SK-N-SH (cell line): ENCODE measurements around the gene BID. TPM values are rescaled to one million over a fixed set of nuclear protein-coding genes. Genes with fewer than 3 reads are reported as not detected.

Experiments
- CTCF ChIA-PET: fragments of 300-600, 350-600 bp; formaldehyde crosslinking; extraction: SDS; loops from one replicate; lab custom pipeline; 2021; lab: Yijun Ruan, JAX
- POLR2A ChIA-PET: fragments of 350-600 bp; sonication (Branson Sonifier 250); formaldehyde crosslinking; extraction: SDS; loops from one replicate; lab custom pipeline; 2020; ENCODE audit warnings: antibody characterized with exemption, inconsistent platforms; lab: Yijun Ruan, JAX
- DNase-seq: peaks from one replicate; pipeline ENCODE4 v3.0.0; 2012
- H2AFZ ChIP-seq: fragments of 200-600 bp; sonication (generic); 2 replicates; pipeline ENCODE4 v1.8.1; 2016; ENCODE audit warnings: antibody characterized with exemption, mild to moderate bottlenecking, low read depth
- H3F3A ChIP-seq: fragments of 200-600 bp; sonication (generic); replicated peaks from 2 replicates; pipeline ENCODE3; 2016; ENCODE audit warnings: antibody characterized with exemption, mild to moderate bottlenecking; ENCODE audit not compliant: insufficient read depth
- H3K27ac ChIP-seq, 2 experiments: fragments of 200-500 bp in 1 of 2; fragments of 200-600 bp in 1 of 2; sonication (Bioruptor generic) in 1 of 2; sonication (generic), shearing (Covaris generic) in 1 of 2; 2 replicates each; pipeline versions ENCODE4 v1.5.1 to v1.6.1; 2014 to 2016; ENCODE audit warnings: low read depth in 2 of 2, inconsistent platforms in 1 of 2, low read length in 1 of 2, mild to moderate bottlenecking in 1 of 2, mixed read lengths in 1 of 2
- H3K27me3 ChIP-seq: fragments of 200-600 bp; sonication (generic), shearing (Covaris generic); 2 replicates; pipeline ENCODE4 v1.6.1; 2016; ENCODE audit warnings: mixed run types; ENCODE audit not compliant: insufficient read depth
- H3K36me3 ChIP-seq, 2 experiments: fragments of 200-500 bp in 1 of 2; fragments of 200-600 bp in 1 of 2; sonication (Bioruptor generic) in 1 of 2; sonication (generic) in 1 of 2; replicated peaks in 1 of 2; 2 replicates each; pipeline versions ENCODE3 to v1.5.1; 2014 to 2016; ENCODE audit warnings: low read length in 1 of 2, mild to moderate bottlenecking in 1 of 2; ENCODE audit not compliant: insufficient read depth in 2 of 2, control insufficient read depth in 1 of 2
- H3K4me1 ChIP-seq, 2 experiments: fragments of 200-500 bp in 1 of 2; fragments of 200-600 bp in 1 of 2; sonication (Bioruptor generic) in 1 of 2; sonication (generic), shearing (Covaris generic) in 1 of 2; 2 replicates each; pipeline versions ENCODE4 v1.5.1 to v1.6.1; 2014 to 2016; ENCODE audit warnings: low read depth in 1 of 2, low read length in 1 of 2, mixed run types in 1 of 2; ENCODE audit not compliant: insufficient read depth in 2 of 2, control insufficient read depth in 1 of 2
- H3K4me2 ChIP-seq: fragments of 200-600 bp; sonication (generic), shearing (Covaris generic); 2 replicates; pipeline ENCODE4 v1.6.1; 2017; ENCODE audit warnings: mixed run types
- H3K4me3 ChIP-seq, 2 experiments: fragments of 200-500 bp in 1 of 2; fragments of 200-600 bp in 1 of 2; sonication (Bioruptor generic) in 1 of 2; sonication (generic), shearing (Covaris generic) in 1 of 2; 2 replicates each; pipeline versions ENCODE4 v1.5.1 to v1.8.1; 2014 to 2016; ENCODE audit warnings: low read depth in 2 of 2, inconsistent platforms in 1 of 2, low read length in 1 of 2, mild to moderate bottlenecking in 1 of 2, mixed read lengths in 1 of 2, moderate library complexity in 1 of 2
- H3K79me2 ChIP-seq: fragments of 200-600 bp; sonication (generic); 2 replicates; pipeline ENCODE4 v1.8.1; 2017; ENCODE audit warnings: mild to moderate bottlenecking; ENCODE audit not compliant: insufficient read depth
- H3K9ac ChIP-seq: fragments of 200-600 bp; sonication (generic); 2 replicates; pipeline ENCODE4 v1.6.1; 2017; ENCODE audit warnings: mixed run types
- H3K9me2 ChIP-seq: fragments of 200-600 bp; sonication (generic); 2 replicates; pipeline ENCODE4 v1.6.1; 2017; ENCODE audit warnings: mixed run types
- H3K9me3 ChIP-seq: fragments of 200-600 bp; sonication (generic); 2 replicates; pipeline ENCODE4 v1.6.1; 2017; ENCODE audit warnings: mixed run types, mild to moderate bottlenecking, moderate library complexity
- H4K20me1 ChIP-seq: fragments of 200-600 bp; sonication (generic); 2 replicates; pipeline ENCODE4 v1.6.1; 2017; ENCODE audit warnings: mild to moderate bottlenecking, mixed run types; ENCODE audit not compliant: insufficient read depth
- EP300 ChIP-seq, 2 experiments: IDR thresholded peaks; 2 replicates each; pipeline versions ENCODE4 v1.4.0 to v1.6.1; 2012; ENCODE audit warnings: borderline replicate concordance in 1 of 2, low read depth in 1 of 2, low read length in 1 of 2
- EZH2phosphoT487 ChIP-seq: fragments of 200-600 bp; sonication (generic); IDR thresholded peaks from 2 replicates; pipeline ENCODE4 v1.6.1; 2017; ENCODE audit warnings: low read depth, mixed run types, mild to moderate bottlenecking, antibody characterized with exemption, moderate library complexity, borderline replicate concordance
- FOSL2 ChIP-seq: IDR thresholded peaks from 2 replicates; pipeline ENCODE4 v1.4.0; 2012; ENCODE audit warnings: low read depth, mild to moderate bottlenecking, moderate library complexity, borderline replicate concordance
- FOXJ3 ChIP-seq: sonication (generic); formaldehyde crosslinking; IDR thresholded peaks from 2 replicates; pipeline ENCODE4 v1.5.1; 2020; ENCODE audit warnings: mild to moderate bottlenecking, missing genetic modification reagents
- FOXM1 ChIP-seq: IDR thresholded peaks from 2 replicates; pipeline ENCODE4 v1.4.0; 2012; ENCODE audit warnings: low read depth, mild to moderate bottlenecking
- JUND ChIP-seq: IDR thresholded peaks from 2 replicates; pipeline ENCODE4 v1.4.0; 2012
- MEF2A ChIP-seq: IDR thresholded peaks from 2 replicates; pipeline ENCODE4 v1.4.0; 2012; ENCODE audit warnings: low read depth, borderline replicate concordance
- MXI1 ChIP-seq: IDR thresholded peaks from 2 replicates; pipeline ENCODE4 v1.6.1; 2012; ENCODE audit warnings: mild to moderate bottlenecking, low read depth, low read length, improper control_type of control experiment
- NFIC ChIP-seq: IDR thresholded peaks from 2 replicates; pipeline ENCODE4 v1.4.0; 2012; ENCODE audit warnings: borderline replicate concordance
- NRF1 ChIP-seq: IDR thresholded peaks from 2 replicates; pipeline ENCODE4 v1.6.1; 2012; ENCODE audit warnings: low read depth, mild to moderate bottlenecking, low read length
- PBX3 ChIP-seq: IDR thresholded peaks from 2 replicates; pipeline ENCODE4; 2012
- RAD21 ChIP-seq: IDR thresholded peaks from 2 replicates; pipeline ENCODE4 v1.6.1; 2012; ENCODE audit warnings: mild to moderate bottlenecking, low read length
- RXRA ChIP-seq: IDR thresholded peaks from 2 replicates; pipeline ENCODE4 v1.4.0; 2012; ENCODE audit warnings: low read depth, mild to moderate bottlenecking, borderline replicate concordance
- TAF1 ChIP-seq: IDR thresholded peaks from 2 replicates; pipeline ENCODE4 v1.6.1; 2012; ENCODE audit warnings: low read depth, mild to moderate bottlenecking, low read length, moderate library complexity, borderline replicate concordance
- TCF12 ChIP-seq: IDR thresholded peaks from 2 replicates; pipeline ENCODE4 v1.4.0; 2012
- TEAD4 ChIP-seq: IDR thresholded peaks from 2 replicates; pipeline ENCODE4 v1.4.0; 2012; ENCODE audit warnings: mild to moderate bottlenecking, borderline replicate concordance; ENCODE audit not compliant: insufficient read depth
- ZBTB33 ChIP-seq: IDR thresholded peaks from 2 replicates; pipeline ENCODE4 v1.4.0; 2012; ENCODE audit warnings: low read depth, borderline replicate concordance
- WGBS: methylation state at CpG from one replicate; pipeline ENCODE4 v1.1.6; 2017; ENCODE audit warnings: low lambda C conversion rate; 5-methylcytosine and 5-hydroxymethylcytosine counted together
- polyA plus RNA-seq, 3 experiments: library from polyadenylated mRNA; depleted of rRNA; stranded (reverse); fragments of >200 nt; gene quantifications; 2 replicates each; pipeline ENCODE4 v1.2.3, GENCODE V29; 2012

Gene BID
- polyA plus RNA-seq, 1 of the 3 experiments (the other 2 are of a cell fraction) = 139 TPM

DNA sequence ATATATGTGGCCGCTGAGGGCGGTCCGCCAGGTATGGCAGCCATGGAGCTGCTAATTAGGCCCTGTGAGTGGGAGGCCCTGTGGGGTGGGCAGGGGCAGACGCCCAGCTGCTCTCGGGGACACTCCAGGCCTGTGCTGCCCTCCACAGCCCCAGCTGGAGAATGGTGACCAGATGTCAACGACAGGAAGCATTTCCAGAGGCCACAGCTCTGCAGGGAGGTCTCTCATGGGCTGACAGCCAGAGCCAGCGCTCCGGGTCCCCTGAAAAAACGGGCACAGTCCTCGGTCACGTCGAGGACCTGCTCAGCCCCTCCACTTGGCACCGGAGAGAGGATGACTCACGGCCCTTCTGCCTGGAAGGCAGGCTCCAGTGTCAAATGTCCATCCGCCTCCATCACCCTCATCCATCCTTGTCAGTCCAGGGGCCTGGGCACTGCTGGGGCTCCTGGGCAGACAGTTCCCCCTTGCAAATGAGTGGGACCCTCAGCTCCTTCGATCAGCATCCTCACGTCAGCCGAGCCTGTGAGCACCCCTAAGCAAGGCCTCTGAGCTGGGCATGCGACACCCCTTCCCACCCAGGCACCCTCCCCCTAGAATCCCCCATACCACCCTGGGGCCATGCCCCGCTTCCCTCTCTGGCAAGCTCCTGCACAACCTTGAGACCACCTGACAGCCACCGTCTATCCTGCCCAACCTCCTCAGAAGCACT is 1.9 kb downstream of the BID start:
- Histone ChIP-seq H3K4me2 (peak overlapping the region; percentile 90), H3K4me3 (peak overlapping the region; percentile 73 to 81; a peak in 3 of 4 replicates)
- POLR2A ChIA-PET = interaction anchor here (1.0 to 1.6 kb wide), 3 partner anchors 15 to 305 kb away, joined by 3 to 5 read pairs (median 5); partner anchors contain the start of gene PEX26

GRCh38 chr22:17770180-17771077 is 3.8 kb downstream of the BID start:
- no peaks in the 10 kb centered on the region for H3K9me3 ChIP-seq
- H3K9ac ChIP-seq = no peak overlapping the region
- 91% methylated on average over 15 of the region's 19 CpGs for WGBS
- H3F3A ChIP-seq = no peaks in the 10 kb centered on the region
- peaks cover 12 to 35% of the 10 kb centered on the region in 2 experiments; a peak in 2 of 4 replicates for H3K4me1 ChIP-seq
- ChIA-PET POLR2A (interaction anchor here (1.2 kb wide), 1 partner anchor 10 kb away, joined by 3 read pairs; no protein-coding TSS in a partner anchor), CTCF (interaction anchor here (0.9 to 7.2 kb wide), 4 partner anchors 29 to 212 kb away, joined by 3 to 62 read pairs (median 18); no protein-coding TSS in a partner anchor)
- H3K27ac ChIP-seq = no peak overlapping the region
- no peak overlapping the region for H2AFZ ChIP-seq
- peaks cover 0 to 4% of the 10 kb centered on the region in 2 experiments for H3K36me3 ChIP-seq
- H3K4me3 ChIP-seq = no peak overlapping the region
- H4K20me1 ChIP-seq = peaks cover 28% of the 10 kb centered on the region
- peaks cover 47% of the 10 kb centered on the region for H3K79me2 ChIP-seq
- no peak overlapping the region for H3K4me2 ChIP-seq
- no peaks in the 10 kb centered on the region for H3K9me2 ChIP-seq
- no peak for DNase-seq
- H3K27me3 ChIP-seq = no peaks in the 10 kb centered on the region
- TF ChIP-seq FOSL2 = no peak
- no peak for TF ChIP-seq EP300 (IDR thresholded peaks at IDR 0.05; ENCODE audit: borderline replicate concordance in 1 of 2, low read depth in 1 of 2, low read length in 1 of 2)
- TF ChIP-seq TCF12 = no peak
- TF ChIP-seq FOXJ3 (CRISPR knock-in tag) = no peak
- no peak for TF ChIP-seq RAD21
- no peak for TF ChIP-seq TEAD4
- TF ChIP-seq TAF1 = no peak
- no peak for TF ChIP-seq RXRA
- TF ChIP-seq ZBTB33 = no peak

More for the DNA sequence above, 1.9 kb downstream of the BID start:
- peaks cover 32% of the 10 kb centered on the region for H3K79me2 ChIP-seq
- WGBS = 73% methylated on average over 11 of the region's 21 CpGs
- peaks cover 28% of the 10 kb centered on the region for H4K20me1 ChIP-seq
- H3K9me2 ChIP-seq = no peaks in the 10 kb centered on the region
- H3K4me1 ChIP-seq = peaks cover 12 to 35% of the 10 kb centered on the region in 2 experiments; a peak in 2 of 4 replicates
- no peak overlapping the region for H2AFZ ChIP-seq
- peaks cover 0 to 4% of the 10 kb centered on the region in 2 experiments for H3K36me3 ChIP-seq
- TF ChIP-seq FOXM1 (no peak), TCF12 (peak; percentile 8; the same call in 1 of the 2 replicates), MXI1 (peak; percentile 74; the same call in 1 of the 2 replicates), TEAD4 (no peak), PBX3 (peak; percentile 94), MEF2A (no peak), EZH2phosphoT487 (no peak), FOXJ3 (CRISPR knock-in tag) (no peak), NRF1 (no peak), NFIC (peak; percentile 49), JUND (peak; percentile 48), FOSL2 (peak; percentile 47; the same call in 1 of the 2 replicates), RAD21 (peak; percentile 60)
- TF ChIP-seq, all 33 proteins: peak for 7
- H3K9me3 ChIP-seq = no peaks in the 10 kb centered on the region
- no peaks in the 10 kb centered on the region for H3K27me3 ChIP-seq
- peak overlapping the region in 1 of 2 experiments; percentile 79; a peak in 2 of 4 replicates for H3K27ac ChIP-seq
- no peaks in the 10 kb centered on the region for H3F3A ChIP-seq
- peak; percentile 87 for DNase-seq
- no peak overlapping the region for H3K9ac ChIP-seq
- CTCF ChIA-PET = interaction anchor here (0.7 to 7.2 kb wide), 15 partner anchors 9 to 600 kb away, joined by 3 to 62 read pairs (median 5); no protein-coding TSS in a partner anchor
